Loucy (cell line): ENCODE measurements around the gene FOXD1.

ENCODE experiments used
- H2AFZ ChIP-seq: fragments of 200-600 bp; sonication (generic); 2 replicates; pipeline ENCODE4 v1.6.0; 2016; ENCODE audit warnings: antibody characterized with exemption, mild to moderate bottlenecking, low read length, moderate library complexity
- H3F3A ChIP-seq: fragments of 200-600 bp; 2 replicates; pipeline ENCODE4 v1.6.0; 2016; ENCODE audit warnings: antibody characterized with exemption, low read depth, mild to moderate bottlenecking
- H3K27me3 ChIP-seq: fragments of 200-600 bp; sonication (generic); 2 replicates; pipeline ENCODE4 v1.6.1; 2014; ENCODE audit warnings: low read length, mild to moderate bottlenecking; ENCODE audit not compliant: insufficient read depth, poor library complexity, severe bottlenecking
- H3K36me3 ChIP-seq: fragments of 200-600 bp; sonication (generic); 2 replicates; pipeline ENCODE4 v1.6.1; 2016; ENCODE audit warnings: low read length; ENCODE audit not compliant: insufficient read depth
- H3K4me1 ChIP-seq: fragments of 200-600 bp; sonication (generic); 2 replicates; pipeline ENCODE4 v1.5.1; 2014; ENCODE audit warnings: low read length, mild to moderate bottlenecking; ENCODE audit not compliant: insufficient read depth, poor library complexity, severe bottlenecking
- H3K4me2 ChIP-seq: fragments of 200-600 bp; sonication (generic); 2 replicates; pipeline ENCODE4 v1.6.0; 2014; ENCODE audit warnings: antibody characterized with exemption, low read length, low read depth, mild to moderate bottlenecking; ENCODE audit not compliant: poor library complexity, severe bottlenecking
- H3K4me3 ChIP-seq: fragments of 200-600 bp; sonication (generic); 2 replicates; pipeline ENCODE4 v1.5.1; 2014; ENCODE audit warnings: low read length, mild to moderate bottlenecking, mixed read lengths; ENCODE audit not compliant: poor library complexity, severe bottlenecking
- H3K79me2 ChIP-seq: fragments of 200-600 bp; sonication (generic); 2 replicates; pipeline ENCODE4 v1.6.1; 2014; ENCODE audit warnings: low read length; ENCODE audit not compliant: insufficient read depth
- H3K9ac ChIP-seq: fragments of 200-600 bp; sonication (generic); 2 replicates; pipeline ENCODE4 v1.6.0; 2014; ENCODE audit warnings: mild to moderate bottlenecking, low read depth, low read length, moderate library complexity; ENCODE audit not compliant: poor library complexity, severe bottlenecking
- H3K9me2 ChIP-seq: fragments of 200-600 bp; sonication (generic); replicated peaks from 2 replicates; pipeline ENCODE4 v1.6.1; 2016; ENCODE audit warnings: low read depth, low read length, mixed read lengths
- H3K9me3 ChIP-seq: fragments of 200-600 bp; sonication (generic); 2 replicates; pipeline ENCODE4 v1.6.1; 2014; ENCODE audit warnings: mild to moderate bottlenecking, antibody characterized with exemption, low read length, low read depth; ENCODE audit not compliant: insufficient read depth
- H4K20me1 ChIP-seq: fragments of 200-600 bp; sonication (generic); 2 replicates; pipeline ENCODE4 v1.6.0; 2014; ENCODE audit warnings: antibody characterized with exemption, low read length, mild to moderate bottlenecking; ENCODE audit not compliant: insufficient read depth, poor library complexity, severe bottlenecking
- EZH2phosphoT487 ChIP-seq: fragments of 200-600 bp; IDR thresholded peaks from 2 replicates; pipeline ENCODE4 v1.6.1; 2018; ENCODE audit warnings: antibody characterized with exemption, mild to moderate bottlenecking, moderate library complexity, borderline replicate concordance
- TF ChIP-seq, protein P1 (sequence below): fragments of 200-600 bp; sonication (generic); conservative IDR thresholded peaks from 2 replicates; pipeline ENCODE4 v1.5.1; 2014; ENCODE audit warnings: mild to moderate bottlenecking, antibody characterized with exemption, low read length

The FOXD1 gene

DNA sequence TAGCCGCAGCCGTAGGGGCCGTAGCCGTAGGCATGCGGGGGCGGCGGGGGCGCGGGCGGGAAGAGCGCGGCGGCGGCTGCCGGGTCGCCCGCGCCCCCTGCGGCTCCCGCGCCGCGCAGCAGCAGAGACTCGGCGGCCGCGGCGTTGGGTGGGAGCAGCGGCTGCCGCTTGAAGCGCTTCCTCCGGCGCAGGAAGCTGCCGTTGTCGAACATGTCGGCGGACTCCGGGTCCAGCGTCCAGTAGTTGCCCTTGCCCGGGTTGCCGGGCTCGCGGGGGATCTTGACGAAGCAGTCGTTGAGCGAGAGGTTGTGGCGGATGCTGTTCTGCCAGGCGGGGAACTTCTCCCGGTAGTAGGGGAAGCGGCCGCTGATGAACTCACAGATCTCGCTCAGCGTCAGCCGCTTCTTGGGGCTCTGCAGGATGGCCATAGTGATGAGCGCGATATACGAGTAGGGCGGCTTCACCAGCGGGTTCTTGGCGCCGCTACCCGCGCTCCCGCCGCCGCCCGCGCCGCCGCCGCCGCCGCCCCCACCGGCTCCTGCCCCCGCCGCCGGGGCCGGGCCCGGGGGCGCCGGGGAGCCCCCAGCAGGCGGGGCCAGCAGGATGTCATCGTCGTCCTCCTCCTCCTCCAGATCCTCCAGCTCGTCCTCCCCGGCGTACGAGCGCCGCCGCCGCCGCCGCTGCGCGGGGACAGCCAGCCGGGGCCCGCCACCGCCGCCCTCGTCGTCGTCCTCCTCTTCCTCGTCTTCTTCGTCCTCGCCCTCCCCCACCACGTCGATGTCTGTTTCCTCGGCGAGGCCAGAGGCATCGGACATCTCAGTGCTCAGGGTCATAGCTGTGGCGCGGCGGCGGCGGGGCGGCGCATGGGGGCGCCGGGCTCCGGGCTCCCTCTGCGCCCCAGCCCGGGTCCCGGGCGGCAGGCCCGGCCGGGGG, 781 bp downstream of the FOXD1 start:
- Histone ChIP-seq H3K4me2 (no peak overlapping the region), H3K4me1 (no peaks in the 10 kb centered on the region), H3K9me3 (no peaks in the 10 kb centered on the region), H3K36me3 (no peaks in the 10 kb centered on the region), H3K4me3 (no peak overlapping the region), H2AFZ (no peak overlapping the region), H4K20me1 (no peaks in the 10 kb centered on the region), H3F3A (no peaks in the 10 kb centered on the region), H3K9ac (no peak overlapping the region), H3K79me2 (no peaks in the 10 kb centered on the region), H3K27me3 (no peaks in the 10 kb centered on the region), H3K9me2 (no peaks in the 10 kb centered on the region)
- TF ChIP-seq, protein P1, sequence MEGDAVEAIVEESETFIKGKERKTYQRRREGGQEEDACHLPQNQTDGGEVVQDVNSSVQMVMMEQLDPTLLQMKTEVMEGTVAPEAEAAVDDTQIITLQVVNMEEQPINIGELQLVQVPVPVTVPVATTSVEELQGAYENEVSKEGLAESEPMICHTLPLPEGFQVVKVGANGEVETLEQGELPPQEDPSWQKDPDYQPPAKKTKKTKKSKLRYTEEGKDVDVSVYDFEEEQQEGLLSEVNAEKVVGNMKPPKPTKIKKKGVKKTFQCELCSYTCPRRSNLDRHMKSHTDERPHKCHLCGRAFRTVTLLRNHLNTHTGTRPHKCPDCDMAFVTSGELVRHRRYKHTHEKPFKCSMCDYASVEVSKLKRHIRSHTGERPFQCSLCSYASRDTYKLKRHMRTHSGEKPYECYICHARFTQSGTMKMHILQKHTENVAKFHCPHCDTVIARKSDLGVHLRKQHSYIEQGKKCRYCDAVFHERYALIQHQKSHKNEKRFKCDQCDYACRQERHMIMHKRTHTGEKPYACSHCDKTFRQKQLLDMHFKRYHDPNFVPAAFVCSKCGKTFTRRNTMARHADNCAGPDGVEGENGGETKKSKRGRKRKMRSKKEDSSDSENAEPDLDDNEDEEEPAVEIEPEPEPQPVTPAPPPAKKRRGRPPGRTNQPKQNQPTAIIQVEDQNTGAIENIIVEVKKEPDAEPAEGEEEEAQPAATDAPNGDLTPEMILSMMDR, result no peak
- no peak for TF ChIP-seq EZH2phosphoT487

DNA sequence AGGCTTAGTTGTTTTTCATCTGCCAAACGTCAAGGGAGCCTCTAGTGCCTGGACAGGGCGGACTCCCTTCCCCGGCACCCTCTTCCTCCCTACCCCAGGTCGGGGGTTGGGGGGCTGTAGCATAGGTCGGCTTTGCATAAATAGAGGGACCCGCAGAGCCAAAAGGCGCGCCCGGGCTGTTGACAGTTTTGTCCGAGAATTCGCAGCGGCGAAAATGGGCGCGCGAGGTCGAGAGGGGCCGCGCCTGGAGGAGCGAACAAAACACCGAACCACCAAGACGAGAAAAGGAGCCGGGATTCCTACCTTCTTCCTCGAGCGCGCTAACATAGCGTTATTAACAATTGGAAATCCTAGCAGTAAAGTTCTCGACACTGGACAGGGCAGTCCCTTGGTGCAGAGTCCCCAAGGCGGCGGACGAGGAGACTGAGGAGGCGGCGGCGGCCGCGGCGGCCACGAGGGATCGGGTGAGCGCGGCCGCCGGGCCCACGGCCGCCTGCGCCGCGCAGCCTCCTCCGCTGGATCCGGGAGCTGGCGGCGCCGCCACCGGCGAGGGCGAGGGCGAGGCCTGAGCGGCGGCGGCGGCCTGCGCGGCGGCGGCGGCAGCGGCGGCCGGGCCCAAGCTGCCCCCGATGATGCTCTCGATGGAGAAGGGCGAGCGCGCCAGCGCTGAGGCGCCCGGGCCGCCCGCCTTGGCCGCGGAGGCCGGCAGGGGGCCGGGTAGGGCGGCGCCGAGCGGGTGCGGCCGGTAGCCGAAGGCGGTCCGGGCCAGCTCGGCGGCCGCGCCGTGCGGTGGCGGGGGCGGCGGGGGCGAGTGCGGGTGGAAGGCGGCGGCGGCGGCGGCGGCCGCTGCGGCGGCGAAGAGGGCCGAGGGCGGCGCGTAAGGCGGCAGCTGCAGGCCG, 1.7 kb downstream of the FOXD1 start:
- TF ChIP-seq EZH2phosphoT487, result no peak
- TF ChIP-seq, protein P1, result no peak
- H3K79me2 ChIP-seq, result no peaks in the 10 kb centered on the region
- H3K4me2 ChIP-seq, result no peak overlapping the region
- H3K9me3 ChIP-seq, result no peaks in the 10 kb centered on the region
- no peak overlapping the region for H2AFZ ChIP-seq
- H3K9me2 ChIP-seq, result no peaks in the 10 kb centered on the region
- H3K27me3 ChIP-seq, result no peaks in the 10 kb centered on the region
- no peaks in the 10 kb centered on the region for H3K4me1 ChIP-seq
- H3F3A ChIP-seq, result no peaks in the 10 kb centered on the region
- H3K36me3 ChIP-seq, result no peaks in the 10 kb centered on the region
- H3K9ac ChIP-seq, result no peak overlapping the region
- H4K20me1 ChIP-seq, result no peaks in the 10 kb centered on the region
- H3K4me3 ChIP-seq, result no peak overlapping the region

DNA sequence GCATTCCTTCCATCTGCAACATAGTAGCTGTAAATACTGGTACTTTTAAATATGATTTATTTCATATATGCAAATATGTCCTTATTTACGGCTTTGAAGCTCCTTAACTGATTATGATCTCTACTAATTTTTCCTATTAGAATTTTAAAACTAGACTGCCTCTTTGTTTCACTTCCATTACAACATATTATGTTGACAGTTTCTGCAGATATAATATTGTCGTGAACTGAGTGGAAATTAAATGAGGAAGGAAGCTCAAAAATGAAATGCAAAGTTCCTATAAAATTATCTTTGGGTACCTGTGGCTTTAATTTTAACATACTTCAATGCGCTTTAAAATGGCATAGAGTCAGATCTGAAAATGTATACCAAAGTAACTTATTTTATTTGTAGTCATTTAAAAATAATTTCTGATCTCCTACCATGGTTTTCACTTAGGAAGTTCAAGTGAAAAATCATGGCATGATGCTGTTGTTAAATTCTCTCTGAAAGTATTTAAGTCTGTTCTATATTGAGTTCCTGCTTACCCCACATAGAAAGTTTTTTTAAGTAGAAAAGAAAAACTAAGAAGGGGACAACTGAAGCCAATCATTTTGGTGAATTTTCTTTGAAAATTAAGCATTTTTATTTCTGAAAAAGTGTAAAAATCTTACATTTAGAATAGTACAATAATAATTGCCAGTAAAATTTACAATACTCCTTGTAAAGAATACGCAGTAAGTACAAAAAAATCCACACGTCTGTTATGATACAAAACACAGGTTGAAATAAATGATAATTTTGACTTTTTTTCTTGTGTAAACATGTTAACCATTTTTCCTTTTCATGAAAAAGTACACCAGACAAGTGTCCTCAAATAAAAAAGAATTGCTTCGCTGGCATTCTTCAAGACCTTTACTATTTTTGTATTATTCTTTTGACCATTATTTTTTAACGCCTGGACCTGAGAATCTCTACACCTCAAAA, 2.6 kb downstream of the FOXD1 start:
- Histone ChIP-seq H3K27me3 (no peaks in the 10 kb centered on the region), H3K79me2 (no peaks in the 10 kb centered on the region), H3K9me2 (no peaks in the 10 kb centered on the region), H3F3A (no peaks in the 10 kb centered on the region), H3K9ac (no peak overlapping the region), H3K36me3 (no peaks in the 10 kb centered on the region), H2AFZ (no peak overlapping the region), H3K4me1 (no peaks in the 10 kb centered on the region), H3K4me2 (no peak overlapping the region), H3K9me3 (no peaks in the 10 kb centered on the region), H4K20me1 (no peaks in the 10 kb centered on the region), H3K4me3 (no peak overlapping the region)
- TF ChIP-seq, protein P1, result no peak
- no peak for TF ChIP-seq EZH2phosphoT487
